CD4-positive, alpha-beta memory T cell (primary cell): ENCODE data around the gene SLC1A1. TPM values are rescaled to one million over a fixed set of nuclear protein-coding genes. Genes with fewer than 3 reads are reported as not detected.

Experiments used
- CTCF ChIA-PET: fragments of 350-600 bp; sonication (Branson Sonifier 250); formaldehyde crosslinking; loops from one replicate; lab custom pipeline; 2021; ENCODE audit warnings: inconsistent platforms; ENCODE audit not compliant: partially characterized antibody; lab: Charles Lee
- POLR2A ChIA-PET: fragments of 350-600 bp; sonication (Branson Sonifier 250); formaldehyde crosslinking; loops from one replicate; lab custom pipeline; 2021; ENCODE audit not compliant: partially characterized antibody; lab: Charles Lee
- DNase-seq, 5 donors: peaks; one replicate each; pipeline versions ENCODE4 v3.0.0 to v3.0.0-alpha.2; 2020 to 2022; ENCODE audit warnings: mixed read lengths in 1 of 5
- H3K27ac ChIP-seq: one replicate; pipeline ENCODE4 v1.7.0; 2013; ENCODE audit warnings: low read depth, low read length
- H3K27me3 ChIP-seq: 2 replicates; pipeline ENCODE4 v1.7.0; 2013; ENCODE audit warnings: mild to moderate bottlenecking, low read length, moderate library complexity; ENCODE audit not compliant: insufficient read depth
- H3K36me3 ChIP-seq: 2 replicates; pipeline ENCODE4 v1.7.0; 2013; ENCODE audit warnings: mild to moderate bottlenecking, low read length, moderate library complexity; ENCODE audit not compliant: insufficient read depth
- H3K4me1 ChIP-seq: 2 replicates; pipeline ENCODE4 v1.7.0; 2013; ENCODE audit warnings: mild to moderate bottlenecking, low read length, moderate library complexity; ENCODE audit not compliant: insufficient read depth
- H3K4me3 ChIP-seq, 2 donors: one replicate each; pipeline ENCODE4 v1.7.0; 2013; ENCODE audit warnings: low read length in 2 of 2, mild to moderate bottlenecking in 1 of 2
- H3K9me3 ChIP-seq, 2 donors: one replicate each; pipeline ENCODE4 v1.7.0; 2013; ENCODE audit warnings: low read length in 2 of 2, control low read depth in 1 of 2; ENCODE audit not compliant: control insufficient read depth in 1 of 2
- H3K27ac Mint-ChIP-seq, 7 donors: one replicate each; pipeline ENCODE4 v1.8.0; 2020 to 2021; ENCODE audit warnings: mixed read lengths in 7 of 7, mild to moderate bottlenecking in 6 of 7, inconsistent platforms in 3 of 7, moderate library complexity in 3 of 7
- H3K27me3 Mint-ChIP-seq, 2 donors: one replicate each; pipeline ENCODE4 v1.8.0; 2020 to 2021; ENCODE audit warnings: mixed read lengths in 2 of 2
- H3K36me3 Mint-ChIP-seq, 2 donors: one replicate each; pipeline ENCODE4 v1.8.0; 2020 to 2021; ENCODE audit warnings: mixed read lengths in 2 of 2, inconsistent platforms in 1 of 2, mild to moderate bottlenecking in 1 of 2
- H3K4me1 Mint-ChIP-seq, 4 donors: one replicate each; pipeline ENCODE4 v1.8.0; 2020 to 2021; ENCODE audit warnings: mixed read lengths in 4 of 4, mild to moderate bottlenecking in 1 of 4
- H3K4me3 Mint-ChIP-seq, 8 donors: one replicate each; pipeline ENCODE4 v1.8.0; 2020 to 2021; ENCODE audit warnings: mixed read lengths in 8 of 8, mild to moderate bottlenecking in 7 of 8, moderate library complexity in 6 of 8, inconsistent platforms in 3 of 8
- H3K9me3 Mint-ChIP-seq, 8 donors: one replicate each; pipeline ENCODE4 v1.8.0; 2020 to 2021; ENCODE audit warnings: mixed read lengths in 8 of 8, mild to moderate bottlenecking in 5 of 8, inconsistent platforms in 3 of 8, moderate library complexity in 1 of 8
- intact Hi-C: fragments of 100-400 bp; cut with micrococcal nuclease; formaldehyde crosslinking; loops from one replicate; pipeline ENCODE4 v1.15.1; 2023
- polyA plus RNA-seq, 2 donors: library from polyadenylated mRNA; unstranded; fragments of 300-500 nt; fragmentation: Illumina TruSeq; gene quantifications; one replicate each; pipeline ENCODE4 v1.2.3, GENCODE V29; 2021
- total RNA-seq, 2 experiments: library from RNA; stranded (reverse); gene quantifications; one replicate each; pipeline ENCODE4 v1.2.3, GENCODE V29; 2021

SLC1A1 gene
- total and polyA plus RNA-seq, 4 experiments from 2014 or later: 0.25 to 1.00 (median 0.52) TPM; not detected in 1

- no peak for DNase-seq
- no peaks in the 10 kb centered on the region for H3K36me3 Mint-ChIP-seq
- no peaks in the 10 kb centered on the region for H3K9me3 Mint-ChIP-seq
- H3K27me3 Mint-ChIP-seq: peaks cover 25 to 26% of the 10 kb centered on the region in 2 donors
- intact Hi-C loops: loop anchor here (10.0 kb wide), 1 partner anchor 139 kb away; no protein-coding TSS in a partner anchor
- H3K9me3 ChIP-seq: no peaks in the 10 kb centered on the region
- no peak overlapping the region for H3K4me3 Mint-ChIP-seq
- peaks cover 20% of the 10 kb centered on the region for H3K27me3 ChIP-seq
- H3K27ac Mint-ChIP-seq: no peak overlapping the region
- CTCF ChIA-PET: no interaction called here
- H3K27ac ChIP-seq: no peak overlapping the region
- POLR2A ChIA-PET: no interaction called here
- peaks cover 12% of the 10 kb centered on the region for H3K4me1 ChIP-seq
- H3K36me3 ChIP-seq: no peaks in the 10 kb centered on the region
- no peak overlapping the region for H3K4me3 ChIP-seq
- H3K4me1 Mint-ChIP-seq: peaks cover 7 to 21% (median 15%) of the 10 kb centered on the region in 4 donors
Measured at GRCh38 chr9:4495537-4495936, 5.3 kb downstream of the SLC1A1 start.

GRCh38 chr9:4496497-4496896 lies 6.2 kb downstream of the SLC1A1 start:
- H3K4me1 Mint-ChIP-seq: peaks cover 3 to 14% (median 7%) of the 10 kb centered on the region in 4 donors
- intact Hi-C loops: loop anchor here (10.0 kb wide), 1 partner anchor 138 kb away; no protein-coding TSS in a partner anchor
- peaks cover 22 to 23% of the 10 kb centered on the region in 2 donors for H3K27me3 Mint-ChIP-seq
- peaks cover 12% of the 10 kb centered on the region for H3K27me3 ChIP-seq
- no peak overlapping the region for H3K4me3 ChIP-seq
- DNase-seq: no peak
- H3K4me1 ChIP-seq: peaks cover 3% of the 10 kb centered on the region
- no peaks in the 10 kb centered on the region for H3K36me3 Mint-ChIP-seq
- CTCF ChIA-PET: no interaction called here
- POLR2A ChIA-PET: no interaction called here
- H3K9me3 Mint-ChIP-seq: no peaks in the 10 kb centered on the region
- H3K27ac Mint-ChIP-seq: no peak overlapping the region
- no peaks in the 10 kb centered on the region for H3K36me3 ChIP-seq
- no peaks in the 10 kb centered on the region for H3K9me3 ChIP-seq
- no peak overlapping the region for H3K4me3 Mint-ChIP-seq
- no peak overlapping the region for H3K27ac ChIP-seq

- no peak overlapping the region for H3K4me3 ChIP-seq
- CTCF ChIA-PET: no interaction called here
- H3K27ac ChIP-seq: no peak overlapping the region
- H3K4me1 Mint-ChIP-seq: peaks cover 0 to 7% (median 2%) of the 10 kb centered on the region in 4 donors
- H3K9me3 Mint-ChIP-seq: no peaks in the 10 kb centered on the region
- no peaks in the 10 kb centered on the region for H3K36me3 Mint-ChIP-seq
- H3K27ac Mint-ChIP-seq: no peak overlapping the region
- DNase-seq: no peak
- no peaks in the 10 kb centered on the region for H3K36me3 ChIP-seq
- peaks cover 15 to 19% of the 10 kb centered on the region in 2 donors for H3K27me3 Mint-ChIP-seq
- no peaks in the 10 kb centered on the region for H3K9me3 ChIP-seq
- no peaks in the 10 kb centered on the region for H3K4me1 ChIP-seq
- intact Hi-C loops: loop anchor here (10.0 kb wide), 1 partner anchor 137 kb away; no protein-coding TSS in a partner anchor
- no peak overlapping the region for H3K4me3 Mint-ChIP-seq
- POLR2A ChIA-PET: no interaction called here
- peaks cover 5% of the 10 kb centered on the region for H3K27me3 ChIP-seq
Measured at GRCh38 chr9:4497395-4497794, 7.1 kb downstream of the SLC1A1 start.

- POLR2A ChIA-PET: no interaction called here
- intact Hi-C loops: loop anchor here (10.0 kb wide), 1 partner anchor 137 kb away; no protein-coding TSS in a partner anchor
- H3K27ac ChIP-seq: no peak overlapping the region
- Mint-ChIP-seq H3K9me3 (no peaks in the 10 kb centered on the region), H3K4me3 (no peak overlapping the region), H3K27me3 (peaks cover 15 to 17% of the 10 kb centered on the region in 2 donors), H3K27ac (no peak overlapping the region), H3K4me1 (peaks cover 0 to 7% (median 2%) of the 10 kb centered on the region in 4 donors), H3K36me3 (no peaks in the 10 kb centered on the region)
- no peak overlapping the region for H3K4me3 ChIP-seq
- no peaks in the 10 kb centered on the region for H3K4me1 ChIP-seq
- H3K9me3 ChIP-seq: no peaks in the 10 kb centered on the region
- H3K36me3 ChIP-seq: no peaks in the 10 kb centered on the region
- CTCF ChIA-PET: no interaction called here
- DNase-seq: no peak
- peaks cover under 1% of the 10 kb centered on the region for H3K27me3 ChIP-seq
Measured at GRCh38 chr9:4497855-4498254, 7.6 kb downstream of the SLC1A1 start.

GRCh38 chr9:4499917-4500316 lies 9.6 kb downstream of the SLC1A1 start:
- H3K4me3 ChIP-seq: no peak overlapping the region
- no peaks in the 10 kb centered on the region for H3K27me3 ChIP-seq
- no peaks in the 10 kb centered on the region for H3K9me3 Mint-ChIP-seq
- H3K4me1 ChIP-seq: no peaks in the 10 kb centered on the region
- no peak overlapping the region for H3K27ac Mint-ChIP-seq
- CTCF ChIA-PET: no interaction called here
- POLR2A ChIA-PET: no interaction called here
- peaks cover 11 to 12% of the 10 kb centered on the region in 2 donors for H3K27me3 Mint-ChIP-seq
- H3K36me3 Mint-ChIP-seq: no peaks in the 10 kb centered on the region
- H3K9me3 ChIP-seq: no peaks in the 10 kb centered on the region
- intact Hi-C loops: loop anchor here (10.0 kb wide), 1 partner anchor 135 kb away; no protein-coding TSS in a partner anchor
- H3K4me3 Mint-ChIP-seq: no peak overlapping the region
- no peak overlapping the region for H3K27ac ChIP-seq
- no peak for DNase-seq
- no peaks in the 10 kb centered on the region for H3K36me3 ChIP-seq
- peaks cover 0 to 7% (median 2%) of the 10 kb centered on the region in 4 donors for H3K4me1 Mint-ChIP-seq

- Histone ChIP-seq H3K27me3 (no peaks in the 10 kb centered on the region), H3K4me3 (no peak overlapping the region), H3K9me3 (no peaks in the 10 kb centered on the region), H3K4me1 (no peaks in the 10 kb centered on the region), H3K36me3 (no peaks in the 10 kb centered on the region), H3K27ac (no peak overlapping the region)
- Mint-ChIP-seq H3K36me3 (no peaks in the 10 kb centered on the region), H3K4me3 (no peak overlapping the region), H3K9me3 (no peaks in the 10 kb centered on the region), H3K4me1 (peaks cover 0 to 7% (median under 1%) of the 10 kb centered on the region in 4 donors), H3K27ac (no peak overlapping the region), H3K27me3 (peaks cover 3 to 8% of the 10 kb centered on the region in 2 donors)
- POLR2A ChIA-PET: no interaction called here
- intact Hi-C loops: no loop called here
- DNase-seq: no peak
- CTCF ChIA-PET: no interaction called here
Measured at GRCh38 chr9:4501147-4501507, 10.9 kb downstream of the SLC1A1 start.

GRCh38 chr9:4502444-4502843 lies 12.2 kb downstream of the SLC1A1 start:
- H3K9me3 Mint-ChIP-seq: no peaks in the 10 kb centered on the region
- H3K27me3 ChIP-seq: no peaks in the 10 kb centered on the region
- H3K36me3 ChIP-seq: no peaks in the 10 kb centered on the region
- no peak overlapping the region for H3K27ac Mint-ChIP-seq
- DNase-seq: no peak
- POLR2A ChIA-PET: no interaction called here
- intact Hi-C loops: no loop called here
- no peaks in the 10 kb centered on the region for H3K36me3 Mint-ChIP-seq
- H3K4me1 ChIP-seq: no peaks in the 10 kb centered on the region
- no peak overlapping the region for H3K4me3 Mint-ChIP-seq
- no peak overlapping the region for H3K27ac ChIP-seq
- no peaks in the 10 kb centered on the region for H3K9me3 ChIP-seq
- no peaks in the 10 kb centered on the region for H3K4me1 Mint-ChIP-seq
- no peak overlapping the region for H3K4me3 ChIP-seq
- CTCF ChIA-PET: interaction anchor here (1.1 kb wide), 1 partner anchor 15 kb away, joined by 3 read pairs; no protein-coding TSS in a partner anchor
- peaks cover 0 to 6% of the 10 kb centered on the region in 2 donors for H3K27me3 Mint-ChIP-seq
